CD4-positive, alpha-beta memory T cell (primary cell): Measurements from ENCODE around the gene ADORA2A. TPM values are rescaled to one million over a fixed set of nuclear protein-coding genes. Genes with fewer than 3 reads are reported as not detected.
A peak's percentile ranks its signal among the peaks of the same experiment; 100 is the strongest.

ENCODE experiments used
- CTCF ChIA-PET: fragments of 350-600 bp; sonication (Branson Sonifier 250); formaldehyde crosslinking; loops from one replicate; lab custom pipeline; 2021; ENCODE audit warnings: inconsistent platforms; ENCODE audit not compliant: partially characterized antibody; lab: Charles Lee
- POLR2A ChIA-PET: fragments of 350-600 bp; sonication (Branson Sonifier 250); formaldehyde crosslinking; loops from one replicate; lab custom pipeline; 2021; ENCODE audit not compliant: partially characterized antibody; lab: Charles Lee
- DNase-seq, 5 donors: peaks; one replicate each; pipeline versions ENCODE4 v3.0.0 to v3.0.0-alpha.2; 2020 to 2022; ENCODE audit warnings: mixed read lengths in 1 of 5
- H3K27ac ChIP-seq: one replicate; pipeline ENCODE4 v1.7.0; 2013; ENCODE audit warnings: low read depth, low read length
- H3K27me3 ChIP-seq: 2 replicates; pipeline ENCODE4 v1.7.0; 2013; ENCODE audit warnings: mild to moderate bottlenecking, low read length, moderate library complexity; ENCODE audit not compliant: insufficient read depth
- H3K36me3 ChIP-seq: 2 replicates; pipeline ENCODE4 v1.7.0; 2013; ENCODE audit warnings: mild to moderate bottlenecking, low read length, moderate library complexity; ENCODE audit not compliant: insufficient read depth
- H3K4me1 ChIP-seq: 2 replicates; pipeline ENCODE4 v1.7.0; 2013; ENCODE audit warnings: mild to moderate bottlenecking, low read length, moderate library complexity; ENCODE audit not compliant: insufficient read depth
- H3K4me3 ChIP-seq, 2 donors: one replicate each; pipeline ENCODE4 v1.7.0; 2013; ENCODE audit warnings: low read length in 2 of 2, mild to moderate bottlenecking in 1 of 2
- H3K9me3 ChIP-seq, 2 donors: one replicate each; pipeline ENCODE4 v1.7.0; 2013; ENCODE audit warnings: low read length in 2 of 2, control low read depth in 1 of 2; ENCODE audit not compliant: control insufficient read depth in 1 of 2
- H3K27ac Mint-ChIP-seq, 7 donors: one replicate each; pipeline ENCODE4 v1.8.0; 2020 to 2021; ENCODE audit warnings: mixed read lengths in 7 of 7, mild to moderate bottlenecking in 6 of 7, inconsistent platforms in 3 of 7, moderate library complexity in 3 of 7
- H3K27me3 Mint-ChIP-seq, 2 donors: one replicate each; pipeline ENCODE4 v1.8.0; 2020 to 2021; ENCODE audit warnings: mixed read lengths in 2 of 2
- H3K36me3 Mint-ChIP-seq, 2 donors: one replicate each; pipeline ENCODE4 v1.8.0; 2020 to 2021; ENCODE audit warnings: mixed read lengths in 2 of 2, inconsistent platforms in 1 of 2, mild to moderate bottlenecking in 1 of 2
- H3K4me1 Mint-ChIP-seq, 4 donors: one replicate each; pipeline ENCODE4 v1.8.0; 2020 to 2021; ENCODE audit warnings: mixed read lengths in 4 of 4, mild to moderate bottlenecking in 1 of 4
- H3K4me3 Mint-ChIP-seq, 8 donors: one replicate each; pipeline ENCODE4 v1.8.0; 2020 to 2021; ENCODE audit warnings: mixed read lengths in 8 of 8, mild to moderate bottlenecking in 7 of 8, moderate library complexity in 6 of 8, inconsistent platforms in 3 of 8
- H3K9me3 Mint-ChIP-seq, 8 donors: one replicate each; pipeline ENCODE4 v1.8.0; 2020 to 2021; ENCODE audit warnings: mixed read lengths in 8 of 8, mild to moderate bottlenecking in 5 of 8, inconsistent platforms in 3 of 8, moderate library complexity in 1 of 8
- intact Hi-C: fragments of 100-400 bp; cut with micrococcal nuclease; formaldehyde crosslinking; loops from one replicate; pipeline ENCODE4 v1.15.1; 2023
- polyA plus RNA-seq, 2 donors: library from polyadenylated mRNA; unstranded; fragments of 300-500 nt; fragmentation: Illumina TruSeq; gene quantifications; one replicate each; pipeline ENCODE4 v1.2.3, GENCODE V29; 2021
- total RNA-seq, 2 experiments: library from RNA; stranded (reverse); gene quantifications; one replicate each; pipeline ENCODE4 v1.2.3, GENCODE V29; 2021

Gene ADORA2A
- total and polyA plus RNA-seq, 4 experiments from 2014 or later: 34.5 to 74.7 (median 50.8) TPM

DNA sequence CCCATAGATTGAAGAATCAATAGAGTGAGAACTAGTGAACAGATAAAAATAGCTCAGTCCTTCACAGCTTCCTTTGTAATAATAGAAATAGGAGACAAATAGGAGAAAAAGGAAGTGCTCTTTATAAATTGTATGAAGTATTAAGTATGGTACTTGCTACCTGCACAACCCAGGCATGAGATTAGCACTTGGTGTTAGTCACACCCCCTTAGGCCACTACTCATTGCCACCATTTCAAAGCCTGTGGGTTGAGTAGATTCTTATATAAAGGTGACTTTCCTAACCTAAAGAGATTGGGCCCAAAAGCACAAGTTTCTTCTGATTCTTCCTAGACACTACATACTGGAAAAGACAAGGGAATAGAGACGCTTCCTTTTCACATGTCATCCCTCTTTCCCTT is 37.7 kb upstream of the ADORA2A start:
- H3K27ac Mint-ChIP-seq: peak overlapping the region in 1 of 7 donors; percentile 15
- H3K4me1 Mint-ChIP-seq: no peaks in the 10 kb centered on the region
- no peak overlapping the region for H3K27ac ChIP-seq
- H3K27me3 Mint-ChIP-seq: no peaks in the 10 kb centered on the region
- H3K27me3 ChIP-seq: no peaks in the 10 kb centered on the region
- no peak overlapping the region for H3K4me3 Mint-ChIP-seq
- H3K9me3 ChIP-seq: no peaks in the 10 kb centered on the region
- H3K9me3 Mint-ChIP-seq: peaks cover 0 to 1% (median 0%) of the 10 kb centered on the region in 8 donors
- ChIA-PET POLR2A (no interaction called here), CTCF (no interaction called here)
- peaks cover 8 to 11% of the 10 kb centered on the region in 2 donors for H3K36me3 Mint-ChIP-seq
- intact Hi-C loops: no loop called here
- no peaks in the 10 kb centered on the region for H3K4me1 ChIP-seq
- H3K36me3 ChIP-seq: no peaks in the 10 kb centered on the region
- H3K4me3 ChIP-seq: no peak overlapping the region
- no peak for DNase-seq

DNA sequence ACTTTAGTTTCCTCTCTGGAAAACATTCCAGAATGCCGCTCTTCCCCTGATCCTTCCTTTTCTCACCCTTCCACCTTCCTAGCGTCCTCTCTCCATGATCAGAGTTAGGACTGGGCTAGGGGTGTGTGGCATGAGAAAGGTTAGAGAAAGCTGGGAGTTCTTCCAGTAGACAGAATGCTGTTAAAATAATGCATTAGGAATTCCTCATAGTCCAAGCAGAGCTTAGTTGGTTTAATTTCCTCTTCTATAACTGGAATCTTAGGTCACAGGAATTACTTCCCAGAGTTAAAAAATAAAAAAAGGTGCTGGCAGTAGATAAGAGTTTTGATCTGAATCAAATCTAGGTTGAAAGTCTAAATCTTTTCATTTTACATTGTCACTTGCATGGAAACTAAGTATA is 37.2 kb upstream of the ADORA2A start:
- H3K4me3 Mint-ChIP-seq: no peak overlapping the region
- H3K27ac Mint-ChIP-seq: peak overlapping the region in 1 of 7 donors; percentile 24
- no peaks in the 10 kb centered on the region for H3K27me3 ChIP-seq
- DNase-seq: no peak
- POLR2A ChIA-PET: interaction anchor here (0.6 kb wide), 1 partner anchor 236 kb away, joined by 3 read pairs; no protein-coding TSS in a partner anchor
- H3K4me1 Mint-ChIP-seq: no peaks in the 10 kb centered on the region
- no peaks in the 10 kb centered on the region for H3K27me3 Mint-ChIP-seq
- intact Hi-C loops: no loop called here
- CTCF ChIA-PET: no interaction called here
- H3K4me3 ChIP-seq: no peak overlapping the region
- peaks cover 0 to 1% (median 0%) of the 10 kb centered on the region in 8 donors for H3K9me3 Mint-ChIP-seq
- H3K36me3 ChIP-seq: no peaks in the 10 kb centered on the region
- no peak overlapping the region for H3K27ac ChIP-seq
- H3K36me3 Mint-ChIP-seq: peaks cover 10 to 13% of the 10 kb centered on the region in 2 donors
- no peaks in the 10 kb centered on the region for H3K9me3 ChIP-seq
- H3K4me1 ChIP-seq: no peaks in the 10 kb centered on the region

DNA sequence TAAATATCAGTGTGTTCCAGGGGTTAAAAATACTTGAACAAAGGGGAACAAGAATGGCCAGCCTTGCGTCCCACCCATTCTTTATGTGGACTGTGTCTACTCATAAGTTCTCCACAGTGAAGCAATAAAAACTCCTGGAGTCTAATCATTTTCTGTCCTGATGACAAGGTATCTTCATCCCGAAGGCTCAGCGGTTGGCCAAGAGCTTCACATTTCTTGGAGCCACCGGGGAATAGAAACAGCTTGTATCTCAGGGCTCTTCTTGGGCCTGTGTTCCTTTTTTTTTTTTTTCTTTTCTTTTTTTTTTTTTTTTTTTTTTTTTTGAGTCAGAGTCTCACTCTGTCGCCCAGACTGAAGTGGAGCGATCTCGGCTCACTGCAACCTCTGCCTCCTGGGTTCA is 36.8 kb upstream of the ADORA2A start:
- CTCF ChIA-PET: no interaction called here
- Mint-ChIP-seq H3K4me1 (no peaks in the 10 kb centered on the region), H3K4me3 (no peak overlapping the region), H3K9me3 (peaks cover 0 to 1% (median 0%) of the 10 kb centered on the region in 8 donors), H3K36me3 (peaks cover 13 to 15% of the 10 kb centered on the region in 2 donors), H3K27ac (peak overlapping the region in 1 of 7 donors; percentile 24), H3K27me3 (no peaks in the 10 kb centered on the region)
- H3K9me3 ChIP-seq: no peaks in the 10 kb centered on the region
- no peaks in the 10 kb centered on the region for H3K36me3 ChIP-seq
- no peak overlapping the region for H3K4me3 ChIP-seq
- no peaks in the 10 kb centered on the region for H3K27me3 ChIP-seq
- DNase-seq: no peak
- H3K4me1 ChIP-seq: no peaks in the 10 kb centered on the region
- H3K27ac ChIP-seq: no peak overlapping the region
- POLR2A ChIA-PET: interaction anchor here (0.6 kb wide), 1 partner anchor 237 kb away, joined by 3 read pairs; no protein-coding TSS in a partner anchor
- intact Hi-C loops: no loop called here

DNA sequence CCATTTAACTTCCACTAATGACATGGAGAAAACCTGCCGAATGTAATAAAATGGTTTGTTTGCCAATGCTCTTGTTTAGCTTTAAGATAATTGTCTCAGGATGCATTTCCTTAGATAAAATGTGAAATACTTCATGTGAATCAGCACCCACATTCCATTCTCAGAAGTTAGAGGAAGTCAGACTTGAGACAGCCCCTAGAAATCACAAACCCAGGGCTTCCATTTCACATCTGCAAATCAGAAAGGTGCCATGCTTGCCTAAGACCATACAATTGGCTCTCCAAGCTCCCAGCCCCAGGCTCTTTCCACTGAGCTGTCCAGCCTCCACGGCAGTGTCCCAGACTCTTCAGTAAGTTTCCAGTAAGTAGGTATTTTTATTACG is 35.6 kb upstream of the ADORA2A start:
- H3K27ac ChIP-seq: no peak overlapping the region
- no peaks in the 10 kb centered on the region for H3K4me1 ChIP-seq
- H3K36me3 Mint-ChIP-seq: peaks cover 21 to 22% of the 10 kb centered on the region in 2 donors
- no peak overlapping the region for H3K4me3 Mint-ChIP-seq
- peaks cover 3% of the 10 kb centered on the region for H3K36me3 ChIP-seq
- peak overlapping the region in 1 of 7 donors; percentile 14 for H3K27ac Mint-ChIP-seq
- H3K4me1 Mint-ChIP-seq: no peaks in the 10 kb centered on the region
- H3K9me3 Mint-ChIP-seq: peaks cover 0 to 1% (median 0%) of the 10 kb centered on the region in 8 donors
- H3K27me3 ChIP-seq: no peaks in the 10 kb centered on the region
- CTCF ChIA-PET: no interaction called here
- POLR2A ChIA-PET: no interaction called here
- H3K9me3 ChIP-seq: no peaks in the 10 kb centered on the region
- DNase-seq: no peak
- H3K4me3 ChIP-seq: no peak overlapping the region
- intact Hi-C loops: no loop called here
- no peaks in the 10 kb centered on the region for H3K27me3 Mint-ChIP-seq

DNA sequence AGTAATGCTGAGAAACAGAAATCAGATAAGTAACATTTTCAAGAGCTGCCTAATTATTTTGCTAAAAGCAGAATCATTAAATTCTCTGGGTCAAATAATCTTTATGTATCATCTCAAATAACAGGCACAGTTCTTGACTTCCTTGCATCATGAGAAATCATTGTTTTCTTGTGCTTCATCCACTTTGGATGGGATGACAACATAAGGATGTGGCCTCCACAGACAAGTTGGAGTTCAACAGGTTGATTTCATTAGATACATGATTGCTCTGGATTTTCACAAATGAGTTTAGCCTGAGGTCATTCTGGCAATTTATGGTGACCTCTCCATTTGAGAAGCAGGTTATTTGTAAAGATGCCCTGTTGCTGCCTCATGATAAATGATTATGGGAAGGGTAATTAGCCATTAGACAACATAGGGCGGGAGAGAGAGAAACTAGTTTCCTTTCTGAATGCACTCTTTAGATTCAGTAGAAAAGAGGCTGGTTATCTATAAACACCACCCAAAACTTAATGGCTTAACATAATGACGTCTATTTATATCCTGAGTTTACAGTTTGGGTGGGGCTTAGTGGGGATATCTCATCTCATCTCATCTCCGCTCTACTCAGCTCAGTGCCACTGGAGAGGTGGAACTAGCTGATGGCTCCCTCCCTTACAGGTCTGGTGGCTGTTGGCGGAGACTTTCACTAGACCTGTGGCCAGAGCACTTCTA is 35.0 kb upstream of the ADORA2A start:
- Histone ChIP-seq H3K27ac (no peak overlapping the region), H3K27me3 (no peaks in the 10 kb centered on the region), H3K4me1 (no peaks in the 10 kb centered on the region), H3K9me3 (no peaks in the 10 kb centered on the region), H3K36me3 (peaks cover 7% of the 10 kb centered on the region), H3K4me3 (no peak overlapping the region)
- Mint-ChIP-seq H3K27ac (peak overlapping the region in 3 of 7 donors; percentile 14 to 51 (median 41)), H3K4me3 (no peak overlapping the region), H3K9me3 (peaks cover 0 to 1% (median 0%) of the 10 kb centered on the region in 8 donors), H3K4me1 (no peaks in the 10 kb centered on the region), H3K36me3 (peaks cover 17 to 25% of the 10 kb centered on the region in 2 donors), H3K27me3 (no peaks in the 10 kb centered on the region)
- intact Hi-C loops: no loop called here
- no peak for DNase-seq
- POLR2A ChIA-PET: no interaction called here
- CTCF ChIA-PET: no interaction called here

DNA sequence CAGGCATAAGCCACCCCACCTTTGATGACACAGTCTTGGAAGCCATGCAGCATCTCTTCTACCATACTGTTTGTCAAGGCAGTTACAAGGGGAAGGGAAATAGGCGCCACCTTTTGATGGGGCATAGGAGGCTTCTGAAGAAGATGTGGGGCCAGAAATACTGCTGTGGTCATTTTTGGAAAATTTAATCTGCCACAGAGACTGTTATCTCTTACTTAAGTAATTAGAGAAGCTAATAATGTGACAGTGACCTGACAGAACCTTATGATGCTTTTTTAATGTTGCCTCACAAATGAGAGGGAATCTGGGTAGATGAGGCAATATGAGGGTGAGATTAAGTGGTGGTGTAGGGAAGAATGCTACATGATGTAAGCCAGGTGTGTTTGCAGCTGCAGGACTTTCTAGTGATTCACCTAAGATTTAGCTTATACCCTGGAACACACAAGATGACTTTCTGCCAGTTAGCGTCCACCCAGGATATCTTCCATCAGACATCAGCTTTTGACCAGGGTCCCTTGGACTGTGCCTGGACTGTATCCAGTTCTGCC is 34.3 kb upstream of the ADORA2A start:
- CTCF ChIA-PET: no interaction called here
- peaks cover 7% of the 10 kb centered on the region for H3K36me3 ChIP-seq
- intact Hi-C loops: no loop called here

DNA sequence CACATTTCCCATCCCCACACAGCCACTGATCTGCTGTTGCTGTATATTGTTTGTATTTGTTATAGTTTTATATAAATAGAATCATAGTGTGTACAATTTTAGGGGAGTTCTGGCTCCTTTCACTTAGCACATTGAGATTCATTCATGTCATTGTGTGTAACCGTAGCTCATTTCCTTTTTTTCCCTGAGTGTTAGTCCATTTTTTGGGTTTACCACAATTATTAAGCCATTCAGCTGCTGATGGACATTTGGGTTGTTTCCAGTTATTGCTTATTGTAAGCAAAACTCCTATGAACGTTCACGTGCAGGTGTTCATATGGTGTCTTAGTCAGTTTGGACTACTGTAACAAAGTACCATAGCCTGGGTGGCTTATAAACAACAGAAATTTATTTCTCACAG is 33.6 kb upstream of the ADORA2A start:
- ChIA-PET POLR2A (no interaction called here), CTCF (no interaction called here)
- Mint-ChIP-seq H3K36me3 (peaks cover 23 to 33% of the 10 kb centered on the region in 2 donors), H3K27ac (no peak overlapping the region), H3K4me3 (no peak overlapping the region), H3K4me1 (peaks cover 0 to 11% (median 1%) of the 10 kb centered on the region in 4 donors), H3K27me3 (no peaks in the 10 kb centered on the region), H3K9me3 (no peaks in the 10 kb centered on the region)
- DNase-seq: no peak
- intact Hi-C loops: no loop called here
- no peaks in the 10 kb centered on the region for H3K27me3 ChIP-seq
- H3K4me1 ChIP-seq: no peaks in the 10 kb centered on the region
- H3K9me3 ChIP-seq: no peaks in the 10 kb centered on the region
- H3K36me3 ChIP-seq: peaks cover 7% of the 10 kb centered on the region
- no peak overlapping the region for H3K27ac ChIP-seq
- H3K4me3 ChIP-seq: no peak overlapping the region

More for the DNA sequence above, 34.3 kb upstream of the ADORA2A start:
- H3K27me3 ChIP-seq: no peaks in the 10 kb centered on the region
- Mint-ChIP-seq H3K9me3 (peaks cover 0 to 1% (median 0%) of the 10 kb centered on the region in 8 donors), H3K4me3 (no peak overlapping the region), H3K27ac (peak overlapping the region in 2 of 7 donors; percentile 39 to 41), H3K27me3 (no peaks in the 10 kb centered on the region), H3K36me3 (peaks cover 22 to 28% of the 10 kb centered on the region in 2 donors), H3K4me1 (peaks cover 0 to 5% (median under 1%) of the 10 kb centered on the region in 4 donors)
- H3K27ac ChIP-seq: no peak overlapping the region
- POLR2A ChIA-PET: no interaction called here
- no peaks in the 10 kb centered on the region for H3K9me3 ChIP-seq
- no peak overlapping the region for H3K4me3 ChIP-seq
- DNase-seq: no peak
- no peaks in the 10 kb centered on the region for H3K4me1 ChIP-seq
